Prostate gland (tissue), 2 donors: Measurements from ENCODE around the gene CDHR1.

Experiments
- CTCF ChIP-seq, 4 experiments: fragments of 200-600 bp in 2 of 4; fragments of 450-650 bp in 2 of 4; sonication (generic) in 2 of 4; IDR thresholded peaks; 1 replicate in 3 of 4; 2 replicates in 1 of 4; pipeline ENCODE4 v1.5.1; 2016 to 2019; ENCODE audit warnings: antibody characterized with exemption in 4 of 4, mild to moderate bottlenecking in 2 of 4, moderate library complexity in 2 of 4
- POLR2A ChIP-seq: fragments of 450-650 bp; IDR thresholded peaks from one replicate; pipeline ENCODE4 v1.6.1; 2016; ENCODE audit warnings: antibody characterized with exemption, mild to moderate bottlenecking
- POLR2AphosphoS5 ChIP-seq: sonication (generic); formaldehyde crosslinking; IDR thresholded peaks from one replicate; pipeline ENCODE4 v1.6.1; 2017; ENCODE audit warnings: antibody characterized with exemption

- TF ChIP-seq CTCF (IDR thresholded peaks at IDR 0.05): no peak
- no peak for TF ChIP-seq POLR2A
- no peak for TF ChIP-seq POLR2AphosphoS5
These were observed 36.3 kb upstream of the CDHR1 start for GRCh38 chr10:84158061-84158460.
